HepG2 (cell line): ENCODE measurements around the gene GOLT1A. TPM values are rescaled to one million over a fixed set of nuclear protein-coding genes. Genes with fewer than 3 reads are reported as not detected.

ENCODE experiments used
- ATAC-seq: fragments of 200-7000 bp; cut with Tn5 transposase; 3 replicates; pipeline ENCODE4 v1.9.1; 2020; ENCODE audit warnings: mild to moderate bottlenecking, moderate library complexity
- BruUV-seq: library from RNA; stranded (reverse); fragments of 400-500 nt; replicated peaks from 2 replicates; lab custom pipeline; 2021; lab: Mats Ljungman, UMichigan
- CTCF ChIA-PET: fragments of 300-600 bp; formaldehyde crosslinking; extraction: SDS; loops from one replicate; lab custom pipeline; 2021; ENCODE audit warnings: low total read pairs, inconsistent platforms, low intra/inter-chr PET ratio; lab: Yijun Ruan, JAX
- POLR2A ChIA-PET: fragments of 350-600 bp; sonication (Branson Sonifier 250); formaldehyde crosslinking; loops from one replicate; lab custom pipeline; 2020; ENCODE audit warnings: antibody characterized with exemption, inconsistent platforms; lab: Yijun Ruan, JAX
- DNase-seq: peaks from one replicate; pipeline ENCODE4 v3.0.0-alpha.2; 2015; ENCODE audit warnings: low spot score
- FAIRE-seq: peaks from 3 replicates; lab custom pipeline; 2011; peaks lifted over from hg19 to GRCh38; lab: Jason Lieb, UNC
- H2AFZ ChIP-seq: one replicate; pipeline ENCODE4 v1.6.1; 2011; ENCODE audit warnings: low read length, inconsistent platforms
- H3K27ac ChIP-seq: fragments of 300-600 bp; 3 replicates; pipeline ENCODE4 v1.8.0; 2011; ENCODE audit warnings: mixed run types, mild to moderate bottlenecking, mixed read lengths, low read length, inconsistent platforms; ENCODE audit not compliant: insufficient read depth; ENCODE audit errors: extremely low read length
- H3K27me3 ChIP-seq, 2 experiments: fragments of 200-600 bp in 1 of 2; 2 replicates in 1 of 2; 3 replicates in 1 of 2; pipeline versions ENCODE4 v1.6.0 to v1.8.0; 2011; ENCODE audit warnings: low read length in 2 of 2, mild to moderate bottlenecking in 2 of 2, moderate library complexity in 2 of 2, inconsistent platforms in 1 of 2; ENCODE audit not compliant: insufficient read depth in 2 of 2, control insufficient read depth in 1 of 2
- H3K36me3 ChIP-seq, 2 experiments: fragments of 200-600 bp in 1 of 2; replicated peaks in 1 of 2; 2 replicates in 1 of 2; 3 replicates in 1 of 2; pipeline versions ENCODE4 v1.5.1 to v1.8.0; 2011; ENCODE audit warnings: low read length in 2 of 2, inconsistent platforms in 1 of 2; ENCODE audit not compliant: insufficient read depth in 2 of 2, control insufficient read depth in 1 of 2
- H3K4me1 ChIP-seq: 2 replicates; pipeline ENCODE4 v1.5.1; 2012; ENCODE audit warnings: low read length, inconsistent platforms; ENCODE audit not compliant: insufficient read depth
- H3K4me2 ChIP-seq: 2 replicates; pipeline ENCODE4 v1.6.0; 2011; ENCODE audit warnings: low read depth, low read length, inconsistent platforms
- H3K4me3 ChIP-seq, 3 experiments: fragments of 200-600 bp in 1 of 3; sonication (generic), shearing (Covaris generic) in 1 of 3; replicated peaks in 1 of 3; 2 replicates each; pipeline ENCODE4 v1.5.1; 2011 to 2016; ENCODE audit warnings: low read length in 3 of 3, inconsistent platforms in 2 of 3, low read depth in 2 of 3, mild to moderate bottlenecking in 2 of 3, control low read depth in 1 of 3, mixed read lengths in 1 of 3; ENCODE audit not compliant: insufficient read depth in 1 of 3
- H3K79me2 ChIP-seq: one replicate; pipeline ENCODE4 v1.6.1; 2011; ENCODE audit warnings: low read length, inconsistent platforms; ENCODE audit not compliant: insufficient read depth
- H3K9ac ChIP-seq: 2 replicates; pipeline ENCODE4 v1.6.0; 2011; ENCODE audit warnings: mild to moderate bottlenecking, low read depth, low read length, inconsistent platforms; ENCODE audit not compliant: insufficient read depth
- H3K9me3 ChIP-seq: 2 replicates; pipeline ENCODE4 v1.5.1; 2012; ENCODE audit warnings: mild to moderate bottlenecking, low read length
- H4K20me1 ChIP-seq: 2 replicates; pipeline ENCODE4 v1.6.0; 2011; ENCODE audit warnings: inconsistent platforms, mild to moderate bottlenecking, low read length, moderate library complexity; ENCODE audit not compliant: insufficient read depth
- CAMTA2 ChIP-seq: sonication (generic); formaldehyde crosslinking; IDR thresholded peaks from 2 replicates; pipeline ENCODE4 v1.4.0; 2020; ENCODE audit warnings: mild to moderate bottlenecking, missing genetic modification reagents, borderline replicate concordance
- FOXA1 ChIP-seq, 2 experiments: fragments of 450-650 bp in 1 of 2; sonication (generic) in 1 of 2; formaldehyde crosslinking in 1 of 2; IDR thresholded peaks; 2 replicates each; pipeline versions ENCODE4 v1.4.0 to v1.6.1; 2016 to 2020; ENCODE audit warnings: missing genetic modification reagents in 1 of 2
- FOXO1 ChIP-seq: sonication (generic); formaldehyde crosslinking; IDR thresholded peaks from 2 replicates; pipeline ENCODE4 v1.4.0; 2020; ENCODE audit warnings: missing genetic modification reagents
- GMEB2 ChIP-seq: IDR thresholded peaks from 2 replicates; pipeline ENCODE4 v1.6.1; 2016; ENCODE audit warnings: missing biosample characterization, missing genetic modification reagents, low read depth
- NCOA5 ChIP-seq: sonication (generic); formaldehyde crosslinking; IDR thresholded peaks from 2 replicates; pipeline ENCODE4 v1.4.0; 2020; ENCODE audit warnings: missing genetic modification reagents
- RCOR2 ChIP-seq: IDR thresholded peaks from 2 replicates; pipeline ENCODE4 v1.6.1; 2016; ENCODE audit warnings: missing biosample characterization, missing genetic modification reagents
- SMARCC2 ChIP-seq: fragments of 450-650 bp; IDR thresholded peaks from 2 replicates; pipeline ENCODE4 v1.6.1; 2017; ENCODE audit warnings: antibody characterized with exemption, mild to moderate bottlenecking
- SRSF4 ChIP-seq: fragments of 200-400 bp; formaldehyde crosslinking; IDR thresholded peaks from one replicate; pipeline ENCODE4 v1.6.1; 2018; ENCODE audit warnings: mild to moderate bottlenecking, low read depth, low read length, moderate library complexity; ENCODE audit not compliant: poor library complexity, severe bottlenecking
- ZBTB7B ChIP-seq: sonication (generic); formaldehyde crosslinking; IDR thresholded peaks from 2 replicates; pipeline ENCODE4 v1.4.0; 2020; ENCODE audit warnings: missing genetic modification reagents
- ZNF260 ChIP-seq: sonication (generic); formaldehyde crosslinking; IDR thresholded peaks from 2 replicates; pipeline ENCODE4 v1.4.0; 2020; ENCODE audit warnings: missing genetic modification reagents, low read depth, mild to moderate bottlenecking, borderline replicate concordance
- WGBS: methylation state at CpG from one replicate; pipeline ENCODE4 v1.1.6; 2017; ENCODE audit warnings: low lambda C conversion rate; 5-methylcytosine and 5-hydroxymethylcytosine counted together
- in situ Hi-C: cut with HindIII; loops from 2 replicates; pipeline ENCODE4 v1.10.0; 2017; ENCODE audit warnings: low pct_unique_long_range_greater_than_20kb; ENCODE audit not compliant: extremely low pct_ligation_motif_present
- intact Hi-C: fragments of 100-400 bp; cut with micrococcal nuclease; formaldehyde crosslinking; loops from one replicate; pipeline ENCODE4 v1.10.0; 2022; ENCODE audit not compliant: unreplicated experiment
- polyA plus RNA-seq, 8 experiments: library from polyadenylated mRNA; depleted of rRNA in 3 of 8; stranded (reverse) in 7 of 8; unstranded in 1 of 8; fragments of >200 nt; fragmentation: Illumina TruSeq in 4 of 8; extraction: Trizol in 4 of 8; gene quantifications; 2 replicates each; pipeline versions ENCODE4 v1.2.1 to v1.2.3, GENCODE V29; 2011 to 2016; ENCODE audit warnings: low read depth in 4 of 8, missing spikeins in 1 of 8, mixed read lengths in 1 of 8; ENCODE audit not compliant: insufficient read depth in 1 of 8
- total RNA-seq, 5 experiments: library from RNA; depleted of rRNA; stranded (reverse); fragments of >200 nt; fragmentation: Illumina TruSeq; extraction: Trizol; gene quantifications; 2 replicates each; pipeline ENCODE4 v1.2.3, GENCODE V29; 2016; ENCODE audit warnings: low read depth in 1 of 5
- TF ChIP-seq, protein P1 (sequence below), 2 experiments: sonication (generic) in 1 of 2; formaldehyde crosslinking in 1 of 2; IDR thresholded peaks; 2 replicates each; pipeline versions ENCODE4 v1.5.1 to v1.6.1; 2011 to 2020; ENCODE audit warnings: borderline replicate concordance in 1 of 2, low read depth in 1 of 2, low read length in 1 of 2, mild to moderate bottlenecking in 1 of 2, missing genetic modification reagents in 1 of 2, moderate library complexity in 1 of 2
- TF ChIP-seq, protein P2 (sequence below): sonication (generic); formaldehyde crosslinking; IDR thresholded peaks from 2 replicates; pipeline ENCODE4 v1.4.0; 2020; ENCODE audit warnings: missing genetic modification reagents; ENCODE audit errors: not compliant biosample characterization

Gene GOLT1A
- total and polyA plus RNA-seq, 2 of the 13 experiments (the other 11 are each of a cell fraction or from before 2014, with no cell fraction given): 25.8 to 28.0 TPM

DNA sequence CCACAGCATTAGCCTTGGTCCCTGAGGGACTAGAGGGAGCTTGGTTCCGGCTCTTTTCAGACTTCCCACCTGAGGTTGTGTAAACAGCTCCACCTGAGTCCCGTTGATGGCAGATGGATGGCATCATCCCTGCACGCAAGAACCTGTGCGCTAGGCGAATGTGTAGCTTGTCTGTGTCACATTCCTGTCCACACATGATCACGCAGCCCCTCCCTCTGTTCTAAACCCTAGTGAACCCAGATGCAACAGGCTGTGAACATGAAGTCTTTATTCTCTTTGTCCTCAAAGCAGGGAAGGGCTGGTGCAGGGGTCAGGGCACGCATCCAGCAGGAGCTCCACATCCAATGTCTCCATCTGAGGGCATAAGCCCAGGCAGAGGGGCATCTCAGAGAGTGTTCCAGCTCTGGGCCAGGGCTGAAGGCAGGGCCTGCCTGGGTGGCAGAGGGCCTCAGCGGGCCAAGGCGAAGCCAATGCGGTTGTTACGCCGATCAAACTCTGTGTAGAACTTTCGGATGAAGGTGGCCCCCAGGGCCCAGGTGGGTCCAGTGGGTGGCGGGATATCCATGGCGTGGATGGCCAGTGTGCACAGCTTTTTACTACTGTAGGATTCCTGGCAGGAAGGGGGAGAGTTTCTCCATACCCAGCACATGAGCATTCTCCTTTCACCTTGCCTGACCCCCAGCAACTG, 59.1 kb downstream of the GOLT1A start:
- Histone ChIP-seq H3K27me3 (peaks cover 2 to 8% of the 10 kb centered on the region in 2 experiments; a peak in 3 of 5 replicates), H3K27ac (no peak overlapping the region), H4K20me1 (no peaks in the 10 kb centered on the region), H3K9ac (no peak overlapping the region), H3K9me3 (no peaks in the 10 kb centered on the region), H3K4me1 (peaks cover 40% of the 10 kb centered on the region), H3K4me3 (no peak overlapping the region), H2AFZ (no peak overlapping the region), H3K79me2 (no peaks in the 10 kb centered on the region)
- in situ Hi-C loops: loop anchor here (5.0 kb wide), 1 partner anchor 58 kb away; the partner anchor contains the start of gene GOLT1A
- ATAC-seq (no peak), DNase-seq (no peak), FAIRE-seq (no peak)
- 88% methylated on average over 7 of the region's 15 CpGs for WGBS
- no TSS peak for BruUV-seq
- intact Hi-C loops: loop anchor here (10.0 kb wide), 1 partner anchor 220 kb away; no protein-coding TSS in a partner anchor
- POLR2A ChIA-PET: interaction anchor here (0.5 kb wide), 1 partner anchor 37 kb away, joined by 3 read pairs; no protein-coding TSS in a partner anchor
- CTCF ChIA-PET: no interaction called here
- no peak for TF ChIP-seq CAMTA2 (CRISPR knock-in tag)
- TF ChIP-seq, all 625 proteins: peak for 0
- Histone ChIP-seq H3K36me3 (no peaks in the 10 kb centered on the region), H3K4me2 (no peak overlapping the region)

GRCh38 chr1:204153667-204154066, 60.1 kb downstream of the GOLT1A start:
- no peaks in the 10 kb centered on the region for H3K36me3 ChIP-seq
- no peak overlapping the region for H3K4me3 ChIP-seq
- no peaks in the 10 kb centered on the region for H3K79me2 ChIP-seq
- H3K9me3 ChIP-seq: no peaks in the 10 kb centered on the region
- DNase-seq (no peak), FAIRE-seq (no peak), ATAC-seq (no peak)
- no TSS peak for BruUV-seq
- H3K4me1 ChIP-seq: peaks cover 32% of the 10 kb centered on the region
- no peak overlapping the region for H3K27ac ChIP-seq
- in situ Hi-C loops (no loop called here), intact Hi-C loops (loop anchor here (10.0 kb wide), 1 partner anchor 221 kb away; no protein-coding TSS in a partner anchor)
- POLR2A ChIA-PET: interaction anchor here (1.1 kb wide), 1 partner anchor 9 kb away, joined by 3 read pairs; no protein-coding TSS in a partner anchor
- peaks cover 2 to 8% of the 10 kb centered on the region in 2 experiments; a peak in 3 of 5 replicates for H3K27me3 ChIP-seq
- WGBS: 74% methylated on average over 5 of the region's 5 CpGs
- CTCF ChIA-PET: no interaction called here
- no peak overlapping the region for H3K4me2 ChIP-seq
- H4K20me1 ChIP-seq: no peaks in the 10 kb centered on the region
- no peak overlapping the region for H3K9ac ChIP-seq
- H2AFZ ChIP-seq: no peak overlapping the region
- TF ChIP-seq FOXO1: no peak
- no peak for TF ChIP-seq SMARCC2
- no peak for TF ChIP-seq GMEB2 (CRISPR knock-in tag)
- no peak for TF ChIP-seq NCOA5 (CRISPR knock-in tag)
- TF ChIP-seq, protein P1, sequence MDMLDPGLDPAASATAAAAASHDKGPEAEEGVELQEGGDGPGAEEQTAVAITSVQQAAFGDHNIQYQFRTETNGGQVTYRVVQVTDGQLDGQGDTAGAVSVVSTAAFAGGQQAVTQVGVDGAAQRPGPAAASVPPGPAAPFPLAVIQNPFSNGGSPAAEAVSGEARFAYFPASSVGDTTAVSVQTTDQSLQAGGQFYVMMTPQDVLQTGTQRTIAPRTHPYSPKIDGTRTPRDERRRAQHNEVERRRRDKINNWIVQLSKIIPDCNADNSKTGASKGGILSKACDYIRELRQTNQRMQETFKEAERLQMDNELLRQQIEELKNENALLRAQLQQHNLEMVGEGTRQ (IDR thresholded peaks at IDR 0.05; ENCODE audit: low read depth, low read length): no peak
- TF ChIP-seq, protein P1 (CRISPR knock-in tag; IDR thresholded peaks at IDR 0.05; ENCODE audit: borderline replicate concordance): no peak
- no peak for TF ChIP-seq FOXA1 (IDR thresholded peaks at IDR 0.05)
- TF ChIP-seq FOXA1 (CRISPR knock-in tag; IDR thresholded peaks at IDR 0.05): no peak
- TF ChIP-seq, protein P2, sequence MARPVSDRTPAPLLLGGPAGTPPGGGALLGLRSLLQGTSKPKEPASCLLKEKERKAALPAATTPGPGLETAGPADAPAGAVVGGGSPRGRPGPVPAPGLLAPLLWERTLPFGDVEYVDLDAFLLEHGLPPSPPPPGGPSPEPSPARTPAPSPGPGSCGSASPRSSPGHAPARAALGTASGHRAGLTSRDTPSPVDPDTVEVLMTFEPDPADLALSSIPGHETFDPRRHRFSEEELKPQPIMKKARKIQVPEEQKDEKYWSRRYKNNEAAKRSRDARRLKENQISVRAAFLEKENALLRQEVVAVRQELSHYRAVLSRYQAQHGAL (CRISPR knock-in tag): no peak
- TF ChIP-seq RCOR2 (CRISPR knock-in tag): no peak
- no peak for TF ChIP-seq SRSF4
- TF ChIP-seq ZBTB7B (CRISPR knock-in tag): no peak
- no peak for TF ChIP-seq ZNF260 (CRISPR knock-in tag)
